Cardiac muscle cell (in vitro differentiated cells and primary cell): ENCODE data around the gene GPR55. TPM values are rescaled to one million over a fixed set of nuclear protein-coding genes. Genes with fewer than 3 reads are reported as not detected.

Experiments used
- DNase-seq, 2 donors: peaks; one replicate each; pipeline versions ENCODE4 v3.0.0 to v3.0.0-alpha.2; 2010 to 2017; ENCODE audit warnings: low read depth in 1 of 2, low spot score in 1 of 2
- H3K27ac ChIP-seq: fragments of 200-600 bp; sonication (generic); 2 replicates; pipeline ENCODE4 v1.5.1; 2016
- H3K27me3 ChIP-seq: fragments of 200-600 bp; sonication (generic); 2 replicates; pipeline ENCODE4 v1.6.0; 2016; ENCODE audit warnings: control low read depth
- H3K36me3 ChIP-seq: fragments of 200-600 bp; sonication (generic); 2 replicates; pipeline ENCODE4 v1.5.1; 2016; ENCODE audit warnings: control low read depth
- H3K4me1 ChIP-seq: fragments of 200-600 bp; sonication (generic); 2 replicates; pipeline ENCODE4 v1.8.1; 2017; ENCODE audit warnings: low read depth, mild to moderate bottlenecking, mixed run types
- H3K4me3 ChIP-seq: fragments of 200-600 bp; sonication (generic); 2 replicates; pipeline ENCODE4 v1.5.1; 2016; ENCODE audit warnings: mild to moderate bottlenecking
- H3K9me3 ChIP-seq: fragments of 200-600 bp; sonication (generic); 2 replicates; pipeline ENCODE4 v1.5.1; 2017; ENCODE audit warnings: low read depth, mild to moderate bottlenecking, control low read depth
- CTCF ChIP-seq: IDR thresholded peaks from 2 replicates; pipeline ENCODE4 v1.5.1; 2012; ENCODE audit warnings: low read depth, mild to moderate bottlenecking, low read length
- polyA plus RNA-seq: library from polyadenylated mRNA; unstranded; fragments of >200 nt; fragmentation: Nextera tagmentation; extraction: Ambion mirVana; gene quantifications from 2 replicates; pipeline ENCODE4 v1.2.1, GENCODE V29; 2016
- total RNA-seq: library from RNA; depleted of rRNA; stranded (reverse); fragments of >200 nt; gene quantifications from 2 replicates; pipeline ENCODE4 v1.2.3, GENCODE V29; 2016

The GPR55 gene
- total and polyA plus RNA-seq, 2 experiments from 2014 or later, result not detected

GRCh38 chr2:230893841-230894781 is 30.9 kb downstream of the GPR55 start:
- no peak for TF ChIP-seq CTCF
- H3K4me1 ChIP-seq, result no peaks in the 10 kb centered on the region
- no peak overlapping the region for H3K4me3 ChIP-seq
- H3K27me3 ChIP-seq, result no peaks in the 10 kb centered on the region
- H3K36me3 ChIP-seq, result no peaks in the 10 kb centered on the region
- H3K9me3 ChIP-seq, result no peaks in the 10 kb centered on the region
- H3K27ac ChIP-seq, result no peak overlapping the region
- DNase-seq, result no peak

GRCh38 chr2:230893338-230893737 is 31.7 kb downstream of the GPR55 start:
- no peak for TF ChIP-seq CTCF
- H3K4me1 ChIP-seq, result no peaks in the 10 kb centered on the region
- DNase-seq, result no peak
- no peak overlapping the region for H3K27ac ChIP-seq
- H3K27me3 ChIP-seq, result no peaks in the 10 kb centered on the region
- no peaks in the 10 kb centered on the region for H3K36me3 ChIP-seq
- H3K9me3 ChIP-seq, result no peaks in the 10 kb centered on the region
- no peak overlapping the region for H3K4me3 ChIP-seq

GRCh38 chr2:230891509-230891908 is 33.5 kb downstream of the GPR55 start:
- Histone ChIP-seq H3K36me3 (no peaks in the 10 kb centered on the region), H3K27ac (no peak overlapping the region), H3K27me3 (no peaks in the 10 kb centered on the region), H3K4me1 (peaks cover under 1% of the 10 kb centered on the region), H3K9me3 (no peaks in the 10 kb centered on the region), H3K4me3 (no peak overlapping the region)
- TF ChIP-seq CTCF, result no peak
- DNase-seq, result no peak

- no peaks in the 10 kb centered on the region for H3K9me3 ChIP-seq
- no peak overlapping the region for H3K27ac ChIP-seq
- H3K36me3 ChIP-seq, result no peaks in the 10 kb centered on the region
- DNase-seq, result peak in 1 of 2 donors; percentile 57
- peaks cover 5% of the 10 kb centered on the region for H3K4me1 ChIP-seq
- H3K27me3 ChIP-seq, result no peaks in the 10 kb centered on the region
- no peak overlapping the region for H3K4me3 ChIP-seq
- no peak for TF ChIP-seq CTCF
Observed at GRCh38 chr2:230891064-230891463, 34.0 kb downstream of the GPR55 start.

- Histone ChIP-seq H3K27me3 (no peaks in the 10 kb centered on the region), H3K36me3 (no peaks in the 10 kb centered on the region), H3K4me1 (peaks cover 9% of the 10 kb centered on the region), H3K4me3 (no peak overlapping the region), H3K27ac (no peak overlapping the region), H3K9me3 (no peaks in the 10 kb centered on the region)
- no peak for DNase-seq
- TF ChIP-seq CTCF, result no peak
Observed at GRCh38 chr2:230890646-230891045, 34.4 kb downstream of the GPR55 start.
